GM12878 (cell line): ENCODE results near the gene SYT14. TPM values are rescaled to one million over a fixed set of nuclear protein-coding genes. Genes with fewer than 3 reads are reported as not detected.

Source experiments
- ATAC-seq: fragments of 200-7000 bp; cut with Tn5 transposase; 3 replicates; pipeline ENCODE4 v1.9.1; 2020; ENCODE audit warnings: mild to moderate bottlenecking, moderate library complexity
- BruUV-seq: library from RNA; stranded (reverse); fragments of 400-500 nt; replicated peaks from 2 replicates; lab custom pipeline; 2021; lab: Mats Ljungman, UMichigan
- CTCF ChIA-PET: fragments of 300-600 bp; sonication (Branson Sonifier 250); formaldehyde crosslinking; extraction: SDS; loops from one replicate; lab custom pipeline; 2021; ENCODE audit warnings: inconsistent platforms; lab: Yijun Ruan, JAX
- POLR2A ChIA-PET: fragments of 350-600 bp; formaldehyde crosslinking; extraction: SDS; loops from one replicate; lab custom pipeline; 2021; ENCODE audit warnings: inconsistent platforms; lab: Charles Lee
- RAD21 ChIA-PET: fragments of 300-600 bp; sonication (Branson Sonifier 250); formaldehyde crosslinking; loops from one replicate; lab custom pipeline; 2023; ENCODE audit warnings: antibody characterized with exemption; ENCODE audit not compliant: unreplicated experiment; lab: Charles Lee
- SMC1A ChIA-PET: fragments of 300-600 bp; sonication (Branson Sonifier 250); formaldehyde crosslinking; loops from one replicate; lab custom pipeline; 2023; ENCODE audit not compliant: unreplicated experiment, uncharacterized antibody; lab: Charles Lee
- DNase-seq: peaks from one replicate; pipeline ENCODE4 v3.0.0-alpha.2; 2011; ENCODE audit warnings: low read depth, low spot score
- FAIRE-seq: peaks from 3 replicates; lab custom pipeline; 2011; peaks lifted over from hg19 to GRCh38; lab: Jason Lieb, UNC
- H2AFZ ChIP-seq: 2 replicates; pipeline ENCODE4 v1.6.0; 2011; ENCODE audit warnings: low read depth, low read length, control low read depth; ENCODE audit not compliant: control insufficient read depth
- H3K27ac ChIP-seq: 2 replicates; pipeline ENCODE4 v1.5.1; 2011; ENCODE audit warnings: control low read depth; ENCODE audit not compliant: control insufficient read depth, insufficient read depth
- H3K27me3 ChIP-seq, 2 experiments: replicated peaks in 1 of 2; 2 replicates each; pipeline versions ENCODE4 v1.6.0 to v1.6.1; 2011; ENCODE audit warnings: low read length in 1 of 2; ENCODE audit not compliant: control insufficient read depth in 2 of 2, insufficient read depth in 2 of 2
- H3K36me3 ChIP-seq, 2 experiments: 2 replicates each; pipeline ENCODE4 v1.5.1; 2011; ENCODE audit warnings: low read length in 1 of 2; ENCODE audit not compliant: control insufficient read depth in 2 of 2, insufficient read depth in 2 of 2
- H3K4me1 ChIP-seq: 2 replicates; pipeline ENCODE4 v1.6.1; 2011; ENCODE audit warnings: mild to moderate bottlenecking, low read length, moderate library complexity, mixed read lengths; ENCODE audit not compliant: control insufficient read depth, insufficient read depth
- H3K4me2 ChIP-seq: 2 replicates; pipeline ENCODE4 v1.6.0; 2011; ENCODE audit warnings: control low read depth; ENCODE audit not compliant: control insufficient read depth, insufficient read depth
- H3K4me3 ChIP-seq: fragments of 200-600 bp; sonication (generic); 2 replicates; pipeline ENCODE4 v1.5.1; 2016
- H3K79me2 ChIP-seq: 2 replicates; pipeline ENCODE4 v1.6.0; 2011; ENCODE audit warnings: low read length; ENCODE audit not compliant: control insufficient read depth, insufficient read depth
- H3K9ac ChIP-seq: 2 replicates; pipeline ENCODE4 v1.8.0; 2011; ENCODE audit warnings: low read length, control low read depth, mixed read lengths; ENCODE audit not compliant: control insufficient read depth, insufficient read depth
- H3K9me3 ChIP-seq: replicated peaks from 3 replicates; pipeline ENCODE4 v1.5.1; 2011; ENCODE audit warnings: mild to moderate bottlenecking, low read length; ENCODE audit not compliant: control insufficient read depth, insufficient read depth
- H4K20me1 ChIP-seq: 2 replicates; pipeline ENCODE4 v1.6.0; 2011; ENCODE audit not compliant: control insufficient read depth, insufficient read depth
- ATF7 ChIP-seq: fragments of 450-650 bp; IDR thresholded peaks from 2 replicates; pipeline ENCODE4 v1.6.1; 2016; ENCODE audit warnings: low read depth, mild to moderate bottlenecking
- CREB1 ChIP-seq: IDR thresholded peaks from 2 replicates; pipeline ENCODE4 v1.6.1; 2012; ENCODE audit warnings: low read depth, mild to moderate bottlenecking, inconsistent platforms
- CREM ChIP-seq: IDR thresholded peaks from 2 replicates; pipeline ENCODE4 v1.6.1; 2014; ENCODE audit warnings: antibody characterized with exemption, low read depth
- EP300 ChIP-seq, 2 experiments: fragments of 150-350 bp in 1 of 2; IDR thresholded peaks; 2 replicates each; pipeline ENCODE4 v1.6.1; 2011 to 2012; ENCODE audit warnings: low read depth in 2 of 2, low read length in 2 of 2, borderline replicate concordance in 1 of 2, improper control_type of control experiment in 1 of 2, inconsistent platforms in 1 of 2; ENCODE audit not compliant: control insufficient read depth in 1 of 2
- IKZF2 ChIP-seq, 2 experiments: fragments of 450-650 bp; IDR thresholded peaks; 2 replicates each; pipeline ENCODE4 v1.6.1; 2017; ENCODE audit warnings: mild to moderate bottlenecking in 2 of 2, moderate library complexity in 2 of 2
- PKNOX1 ChIP-seq: fragments of 450-650 bp; IDR thresholded peaks from 2 replicates; pipeline ENCODE4 v1.6.1; 2016; ENCODE audit warnings: mild to moderate bottlenecking
- RELA ChIP-seq: fragments of 450-650 bp; IDR thresholded peaks from 2 replicates; pipeline ENCODE4 v1.8.0; 2014; ENCODE audit warnings: borderline replicate concordance; ENCODE audit not compliant: partially characterized antibody
- SMAD5 ChIP-seq: IDR thresholded peaks from 2 replicates; pipeline ENCODE4 v1.6.1; 2016; ENCODE audit warnings: antibody characterized with exemption, low read depth
- SREBF1 ChIP-seq: IDR thresholded peaks from 2 replicates; pipeline ENCODE4 v1.6.1; 2012; ENCODE audit warnings: mild to moderate bottlenecking, low read length
- TARDBP ChIP-seq: IDR thresholded peaks from 2 replicates; pipeline ENCODE4 v1.6.1; 2016; ENCODE audit warnings: borderline replicate concordance
- ZNF207 ChIP-seq: fragments of 450-650 bp; IDR thresholded peaks from 2 replicates; pipeline ENCODE4 v1.6.1; 2014; ENCODE audit warnings: antibody characterized with exemption, mild to moderate bottlenecking, borderline replicate concordance
- WGBS: methylation state at CpG from one replicate; pipeline ENCODE4 v1.1.6; 2016; ENCODE audit warnings: low lambda C conversion rate; ENCODE audit not compliant: insufficient replicate concordance, insufficient coverage; ENCODE audit errors: missing lambda C conversion rate; 5-methylcytosine and 5-hydroxymethylcytosine counted together
- in situ Hi-C: fragments of 300-500 bp; cut with MboI; formaldehyde crosslinking; loops from 9 replicates; pipeline ENCODE4 v1.14.3; 2018; ENCODE audit warnings: mixed read lengths
- intact Hi-C: fragments of 100-400 bp; cut with micrococcal nuclease; formaldehyde crosslinking; loops from one replicate; pipeline ENCODE4 v1.14.2; 2022; ENCODE audit not compliant: unreplicated experiment
- polyA plus RNA-seq, 11 experiments: library from polyadenylated mRNA; depleted of rRNA in 4 of 11; unstranded in 6 of 11; stranded (reverse) in 5 of 11; fragments of >200 nt; fragmentation: Nextera tagmentation in 4 of 11; fragmentation: Illumina TruSeq in 1 of 11; extraction: Ambion mirVana in 4 of 11; extraction: Trizol in 1 of 11; gene quantifications; 1 replicate in 1 of 11; 2 replicates in 10 of 11; pipeline versions ENCODE4 v1.2.1 to v1.2.3, GENCODE V29; 2011 to 2016; ENCODE audit warnings: inconsistent platforms in 2 of 11, missing spikeins in 2 of 11, low read depth in 1 of 11
- total RNA-seq, 4 experiments: library from RNA; depleted of rRNA in 3 of 4; stranded (reverse); fragments of >200 nt in 3 of 4; fragmentation: Illumina TruSeq in 1 of 4; extraction: Trizol in 1 of 4; gene quantifications; 2 replicates each; pipeline versions ENCODE4 v1.2.1 to v1.2.3, GENCODE V29; 2013 to 2021
- TF ChIP-seq, protein P1 (sequence below): fragments of 150-350 bp; IDR thresholded peaks from 2 replicates; pipeline ENCODE4 v1.6.1; 2014; ENCODE audit warnings: mild to moderate bottlenecking, low read depth, low read length

SYT14 gene
- total and polyA plus RNA-seq, 10 of the 15 experiments (the other 5 are each of a cell fraction or from before 2014, with no cell fraction given): under 0.01 TPM; not detected in 9

DNA sequence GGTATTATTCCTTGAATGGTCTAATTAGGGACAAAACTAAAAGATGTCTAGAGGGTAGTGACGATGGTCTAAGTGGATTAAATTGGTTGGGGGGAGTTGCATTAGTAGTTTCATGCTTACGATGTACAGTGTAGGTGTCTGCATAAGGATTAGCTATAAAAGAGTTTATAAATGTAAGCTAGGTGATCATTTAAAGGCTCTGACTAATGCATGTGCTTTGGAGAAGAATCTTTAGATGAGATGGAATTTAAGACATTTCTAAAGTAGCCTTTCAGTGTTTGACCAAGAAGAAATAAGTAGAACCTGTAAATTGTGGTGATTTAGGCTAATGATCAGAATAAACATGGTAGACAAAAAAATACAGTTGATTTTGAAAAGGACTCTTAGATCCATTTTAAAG lies 7.4 kb downstream of the SYT14 start:
- H3K27me3 ChIP-seq: no peaks in the 10 kb centered on the region
- no peak for FAIRE-seq
- TF ChIP-seq EP300 (IDR thresholded peaks at IDR 0.05; ENCODE audit: borderline replicate concordance in 1 of 2, control insufficient read depth in 1 of 2, low read depth in 2 of 2, low read length in 2 of 2): no peak
- TF ChIP-seq SREBF1: no peak
- no peak for TF ChIP-seq TARDBP
- TF ChIP-seq RELA: no peak
- no peak for TF ChIP-seq ZNF207
- no peak for TF ChIP-seq PKNOX1
- TF ChIP-seq CREB1: no peak
- TF ChIP-seq, protein P1, sequence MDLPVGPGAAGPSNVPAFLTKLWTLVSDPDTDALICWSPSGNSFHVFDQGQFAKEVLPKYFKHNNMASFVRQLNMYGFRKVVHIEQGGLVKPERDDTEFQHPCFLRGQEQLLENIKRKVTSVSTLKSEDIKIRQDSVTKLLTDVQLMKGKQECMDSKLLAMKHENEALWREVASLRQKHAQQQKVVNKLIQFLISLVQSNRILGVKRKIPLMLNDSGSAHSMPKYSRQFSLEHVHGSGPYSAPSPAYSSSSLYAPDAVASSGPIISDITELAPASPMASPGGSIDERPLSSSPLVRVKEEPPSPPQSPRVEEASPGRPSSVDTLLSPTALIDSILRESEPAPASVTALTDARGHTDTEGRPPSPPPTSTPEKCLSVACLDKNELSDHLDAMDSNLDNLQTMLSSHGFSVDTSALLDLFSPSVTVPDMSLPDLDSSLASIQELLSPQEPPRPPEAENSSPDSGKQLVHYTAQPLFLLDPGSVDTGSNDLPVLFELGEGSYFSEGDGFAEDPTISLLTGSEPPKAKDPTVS: no peak
- TF ChIP-seq CREM: no peak
- TF ChIP-seq SMAD5: no peak
- no peak for TF ChIP-seq ATF7
- TF ChIP-seq IKZF2 (IDR thresholded peaks at IDR 0.05): no peak
- no peak overlapping the region for H3K4me2 ChIP-seq
- no peaks in the 10 kb centered on the region for H3K79me2 ChIP-seq
- no peak overlapping the region for H3K27ac ChIP-seq
- ChIA-PET RAD21 (no interaction called here), SMC1A (no interaction called here), POLR2A (no interaction called here), CTCF (no interaction called here)
- no TSS peak for BruUV-seq
- in situ Hi-C loops (no loop called here), intact Hi-C loops (no loop called here)
- H4K20me1 ChIP-seq: no peaks in the 10 kb centered on the region
- no peak overlapping the region for H3K9ac ChIP-seq
- H3K4me3 ChIP-seq: no peak overlapping the region
- ATAC-seq: no peak
- H3K36me3 ChIP-seq: no peaks in the 10 kb centered on the region
- H3K9me3 ChIP-seq: no peaks in the 10 kb centered on the region
- 26% methylated on average over 2 of the region's 2 CpGs for whole genome bisulfite sequencing
- no peak overlapping the region for H2AFZ ChIP-seq
- H3K4me1 ChIP-seq: no peaks in the 10 kb centered on the region
- no peak for DNase-seq
